Lung (tissue), 12 donors: Measurements from ENCODE around the gene RBM28. TPM values are rescaled to one million over a fixed set of nuclear protein-coding genes. Genes with fewer than 3 reads are reported as not detected.

Experiments
- ATAC-seq: fragments of 200-7000 bp; cut with Tn5 transposase; one replicate; pipeline ENCODE4 v1.9.1; 2020; ENCODE audit warnings: moderate number of reproducible peaks; ENCODE audit not compliant: insufficient read depth, low FRiP score
- DNase-seq, 3 donors: peaks; one replicate each; pipeline ENCODE4 v3.0.0-alpha.2; 2013 to 2017
- H3K27ac ChIP-seq, 2 donors: one replicate each; pipeline ENCODE4 v1.5.1; 2013; ENCODE audit warnings: mild to moderate bottlenecking in 2 of 2, moderate library complexity in 2 of 2, control low read depth in 1 of 2, inconsistent platforms in 1 of 2, low read depth in 1 of 2, low read length in 1 of 2
- H3K27me3 ChIP-seq, 3 donors: one replicate each; pipeline ENCODE4 v1.5.1; 2013; ENCODE audit warnings: low read length in 2 of 3; ENCODE audit not compliant: control insufficient read depth in 3 of 3, insufficient read depth in 3 of 3
- H3K36me3 ChIP-seq, 4 donors: one replicate each; pipeline ENCODE4 v1.5.1; 2013; ENCODE audit warnings: low read length in 4 of 4, mild to moderate bottlenecking in 1 of 4, moderate library complexity in 1 of 4; ENCODE audit not compliant: control insufficient read depth in 4 of 4, insufficient read depth in 4 of 4
- H3K4me1 ChIP-seq, 5 donors: one replicate each; pipeline ENCODE4 v1.5.1; 2013; ENCODE audit warnings: low read length in 5 of 5, mild to moderate bottlenecking in 2 of 5, moderate library complexity in 1 of 5; ENCODE audit not compliant: control insufficient read depth in 5 of 5, insufficient read depth in 5 of 5
- H3K4me3 ChIP-seq: one replicate; pipeline ENCODE4 v1.5.1; 2013; ENCODE audit warnings: mild to moderate bottlenecking, control low read depth, moderate library complexity
- H3K9ac ChIP-seq, 2 donors: one replicate each; pipeline ENCODE4 v1.5.1; 2013; ENCODE audit warnings: low read length in 2 of 2, control low read depth in 1 of 2; ENCODE audit not compliant: insufficient read depth in 1 of 2
- H3K9me3 ChIP-seq, 4 donors: one replicate each; pipeline ENCODE4 v1.5.1; 2013; ENCODE audit warnings: low read length in 3 of 4, mild to moderate bottlenecking in 1 of 4, moderate library complexity in 1 of 4; ENCODE audit not compliant: control insufficient read depth in 4 of 4, insufficient read depth in 3 of 4
- CTCF ChIP-seq: IDR thresholded peaks from 2 replicates; pipeline ENCODE4 v1.5.1; 2012; ENCODE audit warnings: mild to moderate bottlenecking; ENCODE audit errors: control extremely low read depth, extremely low read depth
- WGBS, 2 donors: extraction: QIAGEN DNeasy Blood & Tissue Kit; methylation state at CpG; one replicate each; pipeline ENCODE4 v1.1.7; 2013; 5-methylcytosine and 5-hydroxymethylcytosine counted together
- polyA plus RNA-seq, 2 donors: library from polyadenylated mRNA; stranded (reverse); fragments of 200-250 nt; gene quantifications; one replicate each; pipeline ENCODE4 v1.2.1, GENCODE V29; 2013
- total RNA-seq, 2 donors: library from RNA; depleted of rRNA in 1 of 2; stranded (reverse); fragments of >200 nt in 1 of 2; gene quantifications; one replicate each; pipeline ENCODE4 v1.2.1, GENCODE V29; 2014 to 2021
- donor health status: control.
- donor health status: control.
- donor health status: Bipolar disorder and iron deficiency.
- donor health status: healthy.
- donor health status: DM: yes; HTN: yes; CAD: no.

The RBM28 gene
- total and polyA plus RNA-seq, 4 donors, result 18.8 to 44.7 (median 27.2) TPM

GRCh38 chr7:128366986-128367385 lies 23.3 kb upstream of the RBM28 start:
- Histone ChIP-seq H3K27me3 (peaks cover 0 to 32% (median 9%) of the 10 kb centered on the region in 3 donors), H3K27ac (no peak overlapping the region), H3K9me3 (no peaks in the 10 kb centered on the region), H3K36me3 (no peaks in the 10 kb centered on the region), H3K4me1 (peaks cover 0 to 6% (median 0%) of the 10 kb centered on the region in 5 donors), H3K4me3 (no peak overlapping the region), H3K9ac (no peak overlapping the region)
- ATAC-seq, result no peak
- DNase-seq, result no peak
- TF ChIP-seq CTCF, result no peak

DNA sequence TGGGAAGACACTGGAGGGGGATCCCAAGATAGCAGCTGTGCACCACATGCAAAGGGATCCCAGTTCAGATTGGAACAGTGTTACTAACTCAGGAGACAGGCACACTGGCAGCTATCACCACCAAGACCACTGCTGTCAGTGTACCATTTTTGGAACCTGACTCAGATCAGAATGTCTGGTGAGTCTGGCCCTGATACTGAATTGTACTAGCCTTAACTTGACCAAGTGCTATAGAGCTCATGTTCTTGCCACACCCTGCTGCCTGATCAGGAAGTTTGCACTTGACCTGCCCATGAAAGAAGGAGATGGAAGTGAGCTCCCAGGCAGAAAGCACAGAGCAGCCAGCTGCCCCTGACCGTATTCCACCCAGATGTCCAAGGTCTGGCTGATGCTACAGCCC lies 22.6 kb upstream of the RBM28 start:
- Histone ChIP-seq H3K4me3 (no peak overlapping the region), H3K27ac (no peak overlapping the region), H3K36me3 (no peaks in the 10 kb centered on the region), H3K9me3 (no peaks in the 10 kb centered on the region), H3K9ac (no peak overlapping the region), H3K27me3 (peaks cover 0 to 32% (median 9%) of the 10 kb centered on the region in 3 donors), H3K4me1 (peaks cover 0 to 6% (median 0%) of the 10 kb centered on the region in 5 donors)
- no peak for TF ChIP-seq CTCF
- ATAC-seq (no peak), DNase-seq (no peak)
- 48 to 50% methylated on average over 1 of the region's 1 CpG for WGBS, 2 donors

GRCh38 chr7:128365432-128365831 lies 21.7 kb upstream of the RBM28 start:
- no peak overlapping the region for H3K4me3 ChIP-seq
- peaks cover 0 to 37% (median 9%) of the 10 kb centered on the region in 3 donors for H3K27me3 ChIP-seq
- no peak overlapping the region for H3K9ac ChIP-seq
- WGBS, 2 donors, result 87 to 91% methylated on average over 2 of the region's 2 CpGs
- H3K36me3 ChIP-seq, result no peaks in the 10 kb centered on the region
- H3K9me3 ChIP-seq, result no peaks in the 10 kb centered on the region
- ATAC-seq, result no peak
- TF ChIP-seq CTCF, result no peak
- peaks cover 0 to 14% (median 3%) of the 10 kb centered on the region in 5 donors for H3K4me1 ChIP-seq
- H3K27ac ChIP-seq, result no peak overlapping the region
- DNase-seq, result no peak
